ENCODE measurements around the gene NAT10.

The NAT10 gene

GRCh38 chr11:34148504-34149165 lies 43.2 kb downstream of the NAT10 start:
- DNase-seq, result no peak

GRCh38 chr11:34149274-34149673 lies 43.8 kb downstream of the NAT10 start:
- DNase-seq, result no peak

- DNase-seq, result no peak
Observed at GRCh38 chr11:34149786-34150185, 44.4 kb downstream of the NAT10 start.

GRCh38 chr11:34150494-34151151 lies 45.2 kb downstream of the NAT10 start:
- DNase-seq, result no peak

- no peak for DNase-seq
Observed at GRCh38 chr11:34151166-34151565, 45.7 kb downstream of the NAT10 start.

GRCh38 chr11:34151916-34152845 lies 46.8 kb downstream of the NAT10 start:
- DNase-seq, result no peak

GRCh38 chr11:34154059-34154875 lies 48.8 kb downstream of the NAT10 start:
- no peak for DNase-seq

GRCh38 chr11:34155057-34155756 lies 49.8 kb downstream of the NAT10 start:
- no peak for DNase-seq

GRCh38 chr11:34155757-34156062 lies 50.3 kb downstream of the NAT10 start:
- no peak for DNase-seq

GRCh38 chr11:34157163-34157562 lies 51.7 kb downstream of the NAT10 start:
- no peak for DNase-seq

- DNase-seq, result no peak
Observed at GRCh38 chr11:34158661-34159060, 53.2 kb downstream of the NAT10 start.

GRCh38 chr11:34160049-34160721 lies 54.8 kb downstream of the NAT10 start:
- no peak for DNase-seq

- DNase-seq, result no peak
Observed at GRCh38 chr11:34160791-34161190, 55.4 kb downstream of the NAT10 start.

GRCh38 chr11:34161361-34161760 lies 55.9 kb downstream of the NAT10 start:
- no peak for DNase-seq

GRCh38 chr11:34161812-34162492 lies 56.5 kb downstream of the NAT10 start:
- DNase-seq, result no peak

GRCh38 chr11:34162493-34162820 lies 57.0 kb downstream of the NAT10 start:
- no peak for DNase-seq

- DNase-seq, result no peak
Observed at GRCh38 chr11:34162856-34163255, 57.4 kb downstream of the NAT10 start.

- DNase-seq, result no peak
Observed at GRCh38 chr11:34165121-34165520, 59.7 kb downstream of the NAT10 start.

GRCh38 chr11:34165786-34166555 lies 60.5 kb downstream of the NAT10 start:
- DNase-seq, result no peak

All from right kidney (tissue), 1 donor.